Small intestine (tissue), 7 donors: ENCODE measurements around the gene HMGCS2. TPM values are rescaled to one million over a fixed set of nuclear protein-coding genes. Genes with fewer than 3 reads are reported as not detected.
A peak's percentile ranks its signal among the peaks of the same experiment; 100 is the strongest.

Source experiments
- DNase-seq, 2 donors: peaks; one replicate each; pipeline versions ENCODE4 v3.0.0 to v3.0.0-alpha.2; 2013
- FAIRE-seq: peaks from 2 replicates; lab custom pipeline; 2012; peaks lifted over from hg19 to GRCh38; lab: Jason Lieb, UNC
- H3K27ac ChIP-seq, 3 donors: one replicate each; pipeline ENCODE4 v1.5.1; 2013; ENCODE audit warnings: low read length in 2 of 3, mild to moderate bottlenecking in 2 of 3, control low read depth in 1 of 3, inconsistent platforms in 1 of 3, low read depth in 1 of 3, moderate library complexity in 1 of 3
- H3K27me3 ChIP-seq, 3 donors: one replicate each; pipeline ENCODE4 v1.6.1; 2013; ENCODE audit warnings: low read length in 3 of 3, inconsistent platforms in 1 of 3; ENCODE audit not compliant: control insufficient read depth in 3 of 3, insufficient read depth in 3 of 3
- H3K36me3 ChIP-seq, 3 donors: one replicate each; pipeline ENCODE4 v1.6.1; 2013; ENCODE audit warnings: low read length in 3 of 3, inconsistent platforms in 1 of 3, low read depth in 1 of 3, mild to moderate bottlenecking in 1 of 3, moderate library complexity in 1 of 3; ENCODE audit not compliant: control insufficient read depth in 3 of 3, insufficient read depth in 2 of 3
- H3K4me1 ChIP-seq, 3 donors: one replicate each; pipeline ENCODE4 v1.6.1; 2013; ENCODE audit warnings: low read length in 2 of 3, inconsistent platforms in 1 of 3, low read depth in 1 of 3, mild to moderate bottlenecking in 1 of 3, moderate library complexity in 1 of 3; ENCODE audit not compliant: control insufficient read depth in 3 of 3, insufficient read depth in 2 of 3
- H3K4me3 ChIP-seq, 3 donors: one replicate each; pipeline ENCODE4 v1.5.1; 2013; ENCODE audit warnings: low read length in 3 of 3, control low read depth in 1 of 3, inconsistent platforms in 1 of 3, low read depth in 1 of 3, mild to moderate bottlenecking in 1 of 3, moderate library complexity in 1 of 3
- H3K9me3 ChIP-seq, 2 donors: one replicate each; pipeline ENCODE4 v1.6.1; 2013; ENCODE audit warnings: low read depth in 1 of 2, low read length in 1 of 2; ENCODE audit not compliant: control insufficient read depth in 2 of 2, insufficient read depth in 1 of 2
- WGBS, 3 donors: extraction: QIAGEN DNeasy Blood & Tissue Kit; methylation state at CpG; one replicate each; pipeline ENCODE4 v1.1.7; 2013; 5-methylcytosine and 5-hydroxymethylcytosine counted together
- polyA plus RNA-seq, 4 donors: library from polyadenylated mRNA; stranded (reverse) in 3 of 4; unstranded in 1 of 4; fragments of 200-250 nt in 3 of 4; fragments of 120-200 nt in 1 of 4; gene quantifications; one replicate each; pipeline versions ENCODE4 v1.2.1 to v1.2.3, GENCODE V29; 2013
- donor health status: healthy with polysubstance abuse.
- donor health status: control.
- donor health status: control.
- donor health status: Bipolar disorder and iron deficiency.
- donor health status: healthy.

Gene HMGCS2
- polyA plus RNA-seq, 4 donors, result 8.3 to 80.4 (median 25.4) TPM

DNA sequence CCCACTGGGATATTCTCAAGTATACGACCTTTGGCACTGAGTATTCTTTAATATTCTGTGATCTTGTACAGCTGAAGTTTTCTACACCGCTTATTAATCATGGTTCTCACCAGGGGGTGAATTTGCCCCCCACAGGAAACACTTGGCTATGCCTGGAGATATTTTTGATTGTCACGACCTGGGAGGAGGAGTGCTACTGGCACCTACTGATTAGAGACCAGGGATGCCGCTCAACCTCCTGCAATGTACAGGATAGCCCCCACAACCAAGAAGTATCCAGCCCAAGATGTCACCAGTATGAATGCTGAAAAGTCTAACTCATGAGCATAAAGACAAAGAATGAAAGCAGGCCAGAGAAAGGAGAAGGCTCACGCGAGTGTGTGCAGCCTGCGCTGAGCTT lies 28.9 kb upstream of the HMGCS2 start:
- no peak overlapping the region for H3K27ac ChIP-seq
- FAIRE-seq (no peak), DNase-seq (no peak)
- H3K4me3 ChIP-seq, result no peak overlapping the region
- no peaks in the 10 kb centered on the region for H3K9me3 ChIP-seq
- H3K4me1 ChIP-seq, result peaks cover 0 to 44% (median 2%) of the 10 kb centered on the region in 3 donors
- 90 to 91% (median 90%) methylated on average over 7 of the region's 7 CpGs for WGBS, 3 donors
- peaks cover 0 to 2% (median 0%) of the 10 kb centered on the region in 3 donors for H3K36me3 ChIP-seq
- no peaks in the 10 kb centered on the region for H3K27me3 ChIP-seq

DNA sequence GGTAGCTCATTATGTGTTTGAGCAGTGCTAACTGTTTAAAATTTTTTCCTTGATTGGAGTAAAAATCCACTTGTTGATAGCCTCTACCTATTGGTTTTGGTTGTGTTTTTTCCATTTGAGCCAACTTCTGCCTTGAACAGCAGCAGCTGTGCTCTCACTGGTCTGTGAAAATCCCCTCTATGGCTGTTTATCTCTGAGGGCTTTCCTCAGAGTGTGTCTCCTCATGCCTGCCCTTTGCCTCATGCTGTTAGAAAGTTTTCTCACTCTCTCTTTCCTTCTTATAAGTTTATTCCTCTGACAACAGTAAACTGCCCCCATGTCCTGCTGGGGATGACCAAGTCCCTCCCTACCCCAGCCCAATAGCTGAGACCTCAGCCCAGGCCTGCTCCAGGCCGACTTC lies 28.5 kb upstream of the HMGCS2 start:
- Histone ChIP-seq H3K4me1 (peaks cover 0 to 45% (median 2%) of the 10 kb centered on the region in 3 donors), H3K36me3 (peaks cover 0 to 2% (median 0%) of the 10 kb centered on the region in 3 donors), H3K27ac (no peak overlapping the region), H3K27me3 (no peaks in the 10 kb centered on the region), H3K4me3 (no peak overlapping the region), H3K9me3 (no peaks in the 10 kb centered on the region)
- DNase-seq, result no peak
- no peak for FAIRE-seq
- 67 to 75% (median 73%) methylated on average over 1 of the region's 1 CpG for WGBS, 3 donors

DNA sequence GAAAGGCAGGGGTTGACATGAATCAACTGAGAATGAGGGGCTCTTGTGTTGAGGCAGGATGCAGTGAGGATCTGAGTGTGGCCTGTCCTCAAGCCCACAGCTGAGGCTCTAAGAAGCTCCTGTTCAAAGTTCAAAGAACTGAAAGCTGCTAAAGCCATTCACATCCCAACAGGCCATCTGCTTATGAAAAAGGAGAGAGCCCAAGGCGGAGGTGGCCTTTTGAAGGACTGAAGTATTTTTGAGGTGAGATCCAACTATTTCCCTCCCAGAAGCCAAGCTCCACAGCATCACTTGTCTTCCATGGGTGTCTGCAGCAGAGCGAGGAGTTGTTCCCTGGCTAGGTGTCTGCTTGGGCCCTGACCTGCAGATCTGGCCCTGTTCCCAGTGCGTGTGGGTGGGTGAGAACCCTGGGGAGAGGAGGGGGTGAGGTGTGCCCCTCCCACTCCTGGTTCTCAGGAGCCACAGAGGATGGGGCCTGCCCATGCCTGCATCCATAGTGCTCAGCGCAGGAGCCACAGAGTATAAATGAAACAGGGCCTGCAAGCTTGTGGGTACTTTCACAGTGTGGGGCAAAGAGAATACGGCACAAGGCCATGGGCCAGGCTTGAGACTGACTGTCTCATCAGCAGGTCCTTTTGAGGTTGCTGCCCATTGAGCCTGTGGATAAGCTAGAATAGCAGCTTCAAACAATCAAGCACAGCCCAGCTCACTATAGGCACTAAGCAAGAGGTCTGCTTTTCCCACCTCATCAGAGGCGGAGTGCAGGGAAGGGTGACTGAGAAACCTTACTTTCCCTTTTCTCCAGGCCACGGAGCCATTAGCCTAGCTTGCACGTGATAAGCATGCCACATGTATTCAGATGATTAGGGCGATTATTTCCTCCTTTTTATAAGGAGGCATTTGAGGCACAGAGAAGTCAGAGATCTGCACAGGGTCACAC lies 26.8 kb upstream of the HMGCS2 start:
- Histone ChIP-seq H3K27ac (peak overlapping the region in 1 of 3 donors; percentile 23), H3K9me3 (no peaks in the 10 kb centered on the region)
- no peak for FAIRE-seq

DNA sequence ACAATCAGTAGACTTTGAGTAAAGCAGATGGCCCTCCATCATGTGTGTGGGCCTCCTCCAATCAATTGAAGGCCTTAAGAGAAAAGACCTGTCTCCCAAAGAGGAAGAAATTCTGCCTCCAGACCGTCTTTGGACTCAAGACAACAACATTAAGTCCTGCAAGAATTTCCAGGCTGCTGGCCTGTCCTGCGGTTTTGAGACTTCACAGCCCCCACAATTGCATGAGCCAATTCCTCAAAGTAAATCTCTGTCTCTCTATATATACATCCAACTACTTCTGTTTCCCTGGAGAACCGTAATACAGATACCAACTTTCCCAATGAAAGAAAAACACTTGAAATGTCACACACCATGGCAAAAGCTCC lies 26.2 kb upstream of the HMGCS2 start:
- peaks cover 0 to 2% (median 0%) of the 10 kb centered on the region in 3 donors for H3K36me3 ChIP-seq
- no peak overlapping the region for H3K4me3 ChIP-seq
- no peaks in the 10 kb centered on the region for H3K9me3 ChIP-seq
- peak in 1 of 2 donors; percentile 40 for DNase-seq
- peaks cover 2 to 66% (median 8%) of the 10 kb centered on the region in 3 donors for H3K4me1 ChIP-seq
- H3K27ac ChIP-seq, result peak overlapping the region in 1 of 3 donors; percentile 23
- H3K27me3 ChIP-seq, result no peaks in the 10 kb centered on the region
- FAIRE-seq, result no peak
- WGBS, 3 donors, result 60 to 88% (median 82%) methylated on average over 3 of the region's 3 CpGs

More for the DNA sequence above, 26.8 kb upstream of the HMGCS2 start:
- WGBS, 3 donors, result 55 to 74% (median 61%) methylated on average over 9 of the region's 9 CpGs
- Histone ChIP-seq H3K27me3 (no peaks in the 10 kb centered on the region), H3K4me1 (peaks cover under 1 to 61% (median 8%) of the 10 kb centered on the region in 3 donors), H3K36me3 (peaks cover 0 to 2% (median 0%) of the 10 kb centered on the region in 3 donors), H3K4me3 (no peak overlapping the region)
- DNase-seq, result no peak

DNA sequence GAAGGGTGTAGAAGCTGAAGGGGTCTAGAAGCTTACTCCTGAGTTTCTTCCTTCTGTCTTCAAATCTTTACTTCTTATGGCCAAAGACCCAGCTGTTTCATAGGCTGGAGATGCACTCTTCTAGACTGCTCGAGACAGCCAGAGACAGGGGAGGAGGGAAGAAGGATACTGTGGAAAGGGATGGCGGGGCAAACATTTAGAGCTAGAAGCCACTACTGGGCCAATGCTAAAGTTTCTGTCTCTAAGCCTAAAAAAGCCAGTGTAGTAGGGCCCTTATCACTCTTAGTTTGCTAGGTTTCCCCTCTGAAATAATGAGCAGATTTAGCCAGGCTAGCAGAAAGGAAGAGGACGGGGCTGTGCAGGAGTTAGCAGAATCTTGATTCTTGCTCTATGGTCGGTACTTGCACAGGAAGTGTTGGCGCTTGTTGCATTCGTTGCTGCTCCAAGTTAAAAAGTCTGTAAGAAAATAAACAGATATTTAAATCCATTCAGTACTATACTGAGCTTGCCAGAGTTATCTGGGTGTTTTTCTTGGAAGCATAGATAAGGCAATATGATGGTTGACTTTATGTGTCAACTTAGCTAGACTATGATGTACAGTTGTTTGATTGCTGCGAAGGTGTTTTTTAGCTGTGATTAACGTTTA lies 25.6 kb upstream of the HMGCS2 start:
- DNase-seq (peak in 1 of 2 donors; percentile 40), FAIRE-seq (no peak)
- Histone ChIP-seq H3K36me3 (peaks cover 0 to 2% (median 0%) of the 10 kb centered on the region in 3 donors), H3K27ac (peak overlapping the region in 1 of 3 donors; percentile 5), H3K9me3 (no peaks in the 10 kb centered on the region), H3K4me3 (no peak overlapping the region), H3K4me1 (peaks cover 2 to 66% (median 8%) of the 10 kb centered on the region in 3 donors), H3K27me3 (no peaks in the 10 kb centered on the region)
- 68 to 78% (median 75%) methylated on average over 8 of the region's 8 CpGs for WGBS, 3 donors

DNA sequence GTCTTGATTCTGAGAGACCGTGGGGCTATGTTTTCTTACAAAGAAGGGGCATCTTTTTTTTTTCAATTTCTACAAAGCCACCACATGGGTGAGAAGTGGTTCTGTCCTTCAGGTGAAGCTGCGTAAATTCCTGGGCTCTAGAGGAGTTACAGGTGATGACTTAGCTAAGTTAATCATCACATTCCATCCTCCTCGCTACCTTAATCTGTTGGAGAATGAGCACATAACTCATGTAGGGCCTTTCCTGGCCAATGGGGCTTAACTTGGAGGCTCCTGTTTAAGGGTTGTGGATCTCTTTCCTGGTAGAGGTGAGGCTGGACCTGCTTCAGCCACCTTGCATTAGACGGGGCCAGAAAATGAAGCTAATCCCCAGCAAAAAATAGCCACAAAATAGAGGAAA lies 22.7 kb upstream of the HMGCS2 start:
- DNase-seq, result peak in 1 of 2 donors; percentile 64
- Histone ChIP-seq H3K36me3 (peaks cover 0 to 2% (median 0%) of the 10 kb centered on the region in 3 donors), H3K4me3 (no peak overlapping the region), H3K9me3 (no peaks in the 10 kb centered on the region), H3K27me3 (no peaks in the 10 kb centered on the region), H3K27ac (peak overlapping the region in 1 of 3 donors; percentile 87), H3K4me1 (peaks cover 2 to 64% (median 8%) of the 10 kb centered on the region in 3 donors)
- 66 to 90% (median 71%) methylated on average over 4 of the region's 4 CpGs for WGBS, 3 donors
- no peak for FAIRE-seq

- no peaks in the 10 kb centered on the region for H3K27me3 ChIP-seq
- 13 to 43% (median 32%) methylated on average over 9 of the region's 9 CpGs for WGBS, 3 donors
- peak overlapping the region; percentile 52 to 87 (median 70) for H3K27ac ChIP-seq
- peaks cover 2 to 63% (median 6%) of the 10 kb centered on the region in 3 donors for H3K4me1 ChIP-seq
- H3K9me3 ChIP-seq, result no peaks in the 10 kb centered on the region
- H3K36me3 ChIP-seq, result peaks cover 0 to 2% (median 0%) of the 10 kb centered on the region in 3 donors
- FAIRE-seq (no peak), DNase-seq (peak; percentile 78 to 82)
- H3K4me3 ChIP-seq, result no peak overlapping the region
These were observed 21.9 kb upstream of the HMGCS2 start for GRCh38 chr1:119790451-119791198.

- no peaks in the 10 kb centered on the region for H3K9me3 ChIP-seq
- H3K27me3 ChIP-seq, result no peaks in the 10 kb centered on the region
- DNase-seq (peak; percentile 63 to 81), FAIRE-seq (no peak)
- WGBS, 3 donors, result 36 to 56% (median 41%) methylated on average over 2 of the region's 2 CpGs
- no peak overlapping the region for H3K4me3 ChIP-seq
- H3K36me3 ChIP-seq, result no peaks in the 10 kb centered on the region
- peaks cover 7 to 66% (median 15%) of the 10 kb centered on the region in 3 donors for H3K4me1 ChIP-seq
- peak overlapping the region in 2 of 3 donors; percentile 44 to 78 for H3K27ac ChIP-seq
These were observed 19.1 kb upstream of the HMGCS2 start for GRCh38 chr1:119787776-119788175.
